ENCODE data around the gene NOL6.
"Not testable (repeated sequence)": the region's sequence is repeated elsewhere in the genome, so short reads cannot be mapped to it uniquely, and the experiment has no call there.

Gene NOL6

DNA sequence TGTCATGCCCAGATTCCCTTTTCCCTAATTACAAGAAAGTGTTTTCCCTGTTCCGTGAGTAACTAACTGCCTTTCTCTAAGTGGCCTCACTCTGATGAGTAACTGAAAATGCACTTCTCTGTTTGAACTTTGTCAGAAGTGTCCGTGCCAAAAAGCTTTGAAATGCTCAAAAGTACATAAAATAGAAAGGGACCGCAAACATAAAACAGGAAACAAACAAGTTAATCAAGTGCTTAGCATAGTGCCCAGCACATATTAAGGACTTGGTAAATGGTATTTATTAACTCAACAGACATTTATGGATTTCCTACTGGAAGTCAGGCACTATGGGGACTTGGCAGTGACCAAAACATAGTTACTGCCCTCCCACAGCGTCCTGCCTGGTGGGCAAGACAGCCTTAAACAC is 48.6 kb downstream of the NOL6 start:
- no peak for TF ChIP-seq CTCF (IDR thresholded peaks at IDR 0.05; ENCODE audit: borderline replicate concordance, insufficient read depth, low read depth, low read length)
- H3K4me3 ChIP-seq (ENCODE audit: low read depth, low read length), result no peak overlapping the region

DNA sequence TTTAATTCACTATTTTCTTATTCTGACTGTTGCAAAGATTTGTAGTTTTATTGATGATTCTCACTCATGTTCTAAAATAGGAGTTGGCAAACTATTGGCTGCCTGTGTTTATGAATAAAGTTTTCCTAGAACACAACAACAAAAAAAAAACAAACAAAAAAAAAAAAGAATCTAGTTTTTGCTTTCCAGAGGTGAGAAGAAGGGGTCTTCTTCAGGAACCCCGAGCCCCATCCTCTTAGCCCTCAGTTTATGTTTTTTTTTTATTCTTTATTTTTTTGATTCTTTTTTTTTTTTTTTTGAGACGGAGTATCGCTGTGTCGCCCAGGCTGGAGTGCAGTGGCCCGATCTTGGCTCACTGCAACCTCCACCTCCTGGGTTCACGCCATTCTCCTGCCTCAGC is 49.2 kb downstream of the NOL6 start:
- H3K4me3 ChIP-seq (ENCODE audit: low read depth, low read length), result not testable (repeated sequence)

DNA sequence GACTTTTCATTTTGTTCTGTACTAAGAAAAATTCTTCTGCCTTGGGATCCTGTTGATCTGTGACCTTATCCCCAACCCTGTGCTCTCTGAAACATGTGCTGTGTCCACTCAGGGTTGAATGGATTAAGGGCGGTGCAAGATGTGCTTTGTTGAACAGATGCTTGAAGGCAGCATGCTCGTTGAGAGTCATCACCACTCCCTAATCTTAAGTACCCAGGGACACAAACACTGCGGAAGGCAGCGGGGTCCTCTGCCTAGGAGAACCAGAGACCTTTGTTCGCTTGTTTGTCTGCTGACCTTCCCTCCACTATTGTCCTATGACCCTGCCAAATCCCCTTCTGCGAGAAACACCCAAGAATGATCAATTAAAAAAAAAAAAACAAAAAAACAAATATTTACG is 49.7 kb downstream of the NOL6 start:
- H3K4me3 ChIP-seq (ENCODE audit: low read depth, low read length), result not testable (repeated sequence)

- TF ChIP-seq CTCF (IDR thresholded peaks at IDR 0.05; ENCODE audit: borderline replicate concordance, insufficient read depth, low read depth, low read length), result no peak
- H3K4me3 ChIP-seq (ENCODE audit: low read depth, low read length), result no peak overlapping the region
Observed at GRCh38 chr9:33419708-33420303, 53.9 kb downstream of the NOL6 start.

GRCh38 chr9:33418090-33418489 is 55.6 kb downstream of the NOL6 start:
- no peak for TF ChIP-seq CTCF (IDR thresholded peaks at IDR 0.05; ENCODE audit: borderline replicate concordance, insufficient read depth, low read depth, low read length)

GRCh38 chr9:33416996-33417395 is 56.7 kb downstream of the NOL6 start:
- TF ChIP-seq CTCF (IDR thresholded peaks at IDR 0.05; ENCODE audit: borderline replicate concordance, insufficient read depth, low read depth, low read length), result no peak
- no peak overlapping the region for H3K4me3 ChIP-seq (ENCODE audit: low read depth, low read length)

More at GRCh38 chr9:33418090-33418489, 55.6 kb downstream of the NOL6 start:
- H3K4me3 ChIP-seq (ENCODE audit: low read depth, low read length), result no peak overlapping the region

DNA sequence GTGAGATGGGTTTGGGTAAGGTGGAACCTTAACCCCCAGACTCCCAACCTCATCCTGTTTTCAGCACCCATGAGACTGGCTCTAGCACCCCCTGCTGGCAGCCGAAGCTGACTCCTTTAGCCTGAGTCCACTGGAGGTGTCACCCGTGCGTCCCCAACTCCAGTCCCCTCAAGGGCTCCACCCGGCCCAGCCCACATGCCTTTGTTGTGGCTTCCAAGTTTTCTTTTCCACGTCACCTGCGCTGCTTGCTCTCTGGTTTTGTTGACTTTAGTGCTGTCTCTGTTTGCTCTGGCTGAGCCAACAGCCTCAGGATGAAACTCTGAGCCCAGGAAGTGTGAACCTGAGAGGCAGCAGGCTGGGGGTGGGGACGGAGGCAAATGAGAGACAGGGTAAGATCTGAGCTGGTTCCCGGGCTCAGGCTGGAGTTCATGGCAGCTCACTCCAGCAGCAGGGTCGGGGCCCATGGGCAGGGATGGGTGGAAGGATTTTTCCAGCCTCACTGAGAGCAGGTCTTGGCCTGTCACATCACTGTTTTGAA is 58.2 kb downstream of the NOL6 start:
- TF ChIP-seq CTCF (IDR thresholded peaks at IDR 0.05; ENCODE audit: borderline replicate concordance, insufficient read depth, low read depth, low read length), result peak; percentile 89
- no peak overlapping the region for H3K4me3 ChIP-seq (ENCODE audit: low read depth, low read length)

GRCh38 chr9:33414889-33415500 is 58.7 kb downstream of the NOL6 start:
- no peak overlapping the region for H3K4me3 ChIP-seq (ENCODE audit: low read depth, low read length)
- no peak for TF ChIP-seq CTCF (IDR thresholded peaks at IDR 0.05; ENCODE audit: borderline replicate concordance, insufficient read depth, low read depth, low read length)

Measured in GM12875 (cell line).